Measurements from ENCODE around the gene UGT2B11.
"Not testable (repeated sequence)": the region's sequence is repeated elsewhere in the genome, so short reads cannot be mapped to it uniquely, and the experiment has no call there.

UGT2B11 gene

GRCh38 chr4:69167300-69167699 lies 47.2 kb downstream of the UGT2B11 start:
- no peak for FAIRE-seq

GRCh38 chr4:69166376-69166775 lies 48.2 kb downstream of the UGT2B11 start:
- FAIRE-seq, result not testable (repeated sequence)

GRCh38 chr4:69165707-69166106 lies 48.8 kb downstream of the UGT2B11 start:
- not testable (repeated sequence) for FAIRE-seq

- FAIRE-seq, result no peak
Observed at GRCh38 chr4:69156913-69157312, 57.6 kb downstream of the UGT2B11 start.

GRCh38 chr4:69154021-69154420 lies 60.5 kb downstream of the UGT2B11 start:
- FAIRE-seq, result no peak

Data from colon (tissue), 2 donors.